ENCODE results near the gene CD109.
"Not testable (repeated sequence)": the region's sequence is repeated elsewhere in the genome, so short reads cannot be mapped to it uniquely, and the experiment has no call there.

CD109 gene

DNA sequence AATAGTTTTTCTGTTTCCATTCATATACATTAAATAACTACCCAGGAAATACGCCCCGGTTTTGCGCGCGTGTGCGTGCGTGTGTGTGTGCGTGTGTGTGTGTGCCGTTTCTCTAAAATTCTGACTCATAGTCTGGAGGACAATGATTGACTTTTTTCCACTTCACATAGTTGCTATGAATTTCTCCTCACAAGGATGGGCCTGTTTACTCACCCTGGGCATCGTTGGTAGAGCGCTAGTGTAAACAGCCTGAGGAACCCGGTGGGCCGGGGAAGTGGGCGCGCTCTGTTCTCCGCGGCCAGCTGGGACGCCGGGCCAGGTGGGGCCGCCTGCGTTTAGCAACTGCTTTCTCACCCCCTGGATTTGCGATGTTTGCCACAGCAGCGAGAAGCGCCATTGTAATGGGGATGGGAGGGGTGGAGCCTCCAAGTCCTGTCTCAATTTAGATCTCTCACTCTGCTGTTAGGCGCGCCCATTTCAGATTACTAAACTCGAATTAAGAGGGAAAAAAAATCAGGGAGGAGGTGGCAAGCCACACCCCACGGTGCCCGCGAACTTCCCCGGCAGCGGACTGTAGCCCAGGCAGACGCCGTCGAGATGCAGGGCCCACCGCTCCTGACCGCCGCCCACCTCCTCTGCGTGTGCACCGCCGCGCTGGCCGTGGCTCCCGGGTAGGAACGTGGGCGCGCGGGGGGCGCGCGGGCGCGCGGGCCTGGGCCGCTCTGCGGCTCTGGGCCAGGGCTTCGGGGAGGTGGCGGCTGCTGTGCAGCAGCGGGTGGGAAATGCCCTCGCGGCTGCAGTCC is at the start of gene CD109:
Gene CD109 (plus strand): TSS at position 585 of the 803 bp plus-strand sequence. CDS start 13 bp downstream, at position 598.
- DNase-seq = no peak

DNA sequence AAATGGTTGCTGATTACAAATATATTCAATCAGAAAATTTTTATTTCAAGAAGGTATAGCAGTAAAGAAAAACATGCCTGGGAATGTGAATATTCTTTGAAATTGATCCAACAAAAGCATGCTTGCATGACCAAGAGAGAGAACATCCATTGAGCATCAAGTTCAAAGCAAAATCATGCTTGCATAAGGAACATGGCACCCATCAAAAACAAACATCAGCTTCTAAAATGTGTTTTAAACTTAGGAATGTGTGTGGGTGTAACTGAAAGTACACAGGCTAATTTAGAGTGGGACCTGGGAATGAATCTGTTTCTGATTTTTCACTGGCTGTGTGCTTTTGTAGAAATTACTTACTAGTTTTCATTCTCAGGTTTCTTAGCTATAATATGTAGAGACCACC is 47.8 kb upstream of the CD109 start:
- no peak for DNase-seq

DNA sequence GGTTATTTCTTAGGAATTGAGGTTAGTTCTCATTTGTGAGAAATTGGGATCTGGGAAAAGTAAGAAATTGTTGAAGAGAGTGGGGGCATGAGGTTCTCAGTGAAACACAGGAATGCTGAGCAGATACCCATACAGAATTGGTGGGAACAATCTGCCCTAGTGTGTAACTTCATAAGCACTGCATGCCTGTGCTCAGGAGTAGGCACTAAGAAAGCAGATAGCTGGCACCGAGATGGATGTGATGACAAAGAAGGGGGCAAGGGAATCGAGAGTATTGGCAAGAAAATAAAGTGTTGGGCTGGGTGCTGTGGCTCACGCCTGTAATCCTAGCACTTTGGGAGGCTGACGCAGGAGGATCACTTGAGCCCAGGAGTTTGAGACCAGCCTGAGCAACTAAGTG is 46.2 kb upstream of the CD109 start:
- DNase-seq = no peak

DNA sequence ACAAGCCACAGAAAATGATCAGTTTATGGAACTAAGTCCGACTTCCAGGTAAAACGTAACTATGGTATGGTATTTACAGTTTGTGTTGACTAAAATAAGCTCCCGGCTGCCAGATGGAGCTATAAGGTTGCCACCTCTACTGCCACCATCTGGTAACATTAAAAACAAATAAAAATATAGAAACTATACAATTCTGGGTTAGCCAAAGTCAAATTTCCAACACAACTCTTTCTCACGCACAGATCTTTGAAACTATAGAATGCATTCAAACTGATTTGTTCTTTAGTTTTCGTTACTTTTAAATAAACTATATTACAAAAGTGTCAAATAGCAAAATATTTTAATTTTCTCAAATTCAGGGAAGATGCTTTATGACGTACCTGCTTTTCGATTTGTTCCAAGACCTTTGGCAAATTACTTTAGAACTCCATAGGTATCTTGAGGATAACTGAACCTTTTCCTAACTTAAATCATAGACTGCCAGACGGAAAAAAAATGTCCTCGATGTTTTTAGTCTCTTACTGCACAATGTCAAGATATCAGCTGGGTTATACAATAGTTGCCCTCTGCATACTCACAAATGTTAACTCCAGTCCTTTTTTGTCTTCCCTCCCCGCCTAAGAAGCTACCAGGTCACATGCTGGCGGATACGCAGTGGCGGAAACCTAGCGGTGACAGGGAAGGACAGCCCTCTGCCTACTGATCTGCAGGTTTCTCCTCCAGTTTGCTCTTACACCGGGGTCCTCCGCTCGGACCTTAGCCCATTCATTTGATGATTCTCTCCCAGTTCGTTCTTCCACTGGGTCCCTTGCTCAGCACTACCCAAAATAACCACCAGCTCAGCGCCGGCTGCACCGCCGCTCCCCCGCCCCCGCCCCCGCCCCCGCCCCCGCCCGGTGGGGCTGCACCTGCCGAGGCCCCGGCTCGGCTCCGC is 43.1 kb upstream of the CD109 start:
- peak; percentile 20 for DNase-seq

DNA sequence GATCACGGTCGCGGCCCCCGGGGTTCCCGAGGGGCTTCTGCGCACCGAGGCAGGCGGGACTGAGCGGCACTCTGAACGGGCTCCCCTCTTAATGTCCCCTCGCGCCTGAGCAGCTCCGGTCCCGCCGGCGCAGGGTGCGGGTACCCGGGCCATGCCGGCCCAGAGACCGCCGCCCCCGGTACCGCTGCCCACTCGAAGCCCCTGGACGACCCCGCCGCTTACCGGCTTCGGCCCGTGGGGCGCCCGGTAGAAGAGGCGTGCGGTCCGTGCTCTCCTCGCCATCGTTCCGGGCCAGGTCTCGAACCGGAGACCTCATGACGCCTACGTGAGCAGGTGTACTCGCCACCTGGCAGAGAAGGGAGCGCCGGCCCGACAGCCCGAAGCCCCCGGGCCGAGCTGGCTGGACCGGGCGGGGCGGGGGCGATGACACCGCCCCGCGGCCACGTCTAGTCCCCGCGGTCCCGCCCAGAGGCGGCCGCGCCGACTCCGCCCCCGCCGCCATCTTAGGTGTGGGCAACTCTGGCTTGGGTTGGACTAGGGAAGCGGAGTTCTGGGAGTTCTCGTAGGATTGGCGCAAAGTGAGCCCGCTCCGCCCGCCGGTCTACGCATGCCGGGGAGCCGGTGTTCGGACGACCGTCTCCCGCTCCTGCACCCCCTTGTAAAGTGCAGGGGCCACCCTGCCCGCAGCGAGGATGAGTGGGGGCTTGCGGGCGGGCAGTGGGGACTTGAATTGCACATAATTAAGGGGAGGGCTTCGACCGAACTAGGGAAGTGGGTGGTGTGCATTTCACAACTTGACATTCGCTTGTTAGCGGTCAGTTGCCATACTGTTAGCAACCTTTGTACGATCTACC is 42.2 kb upstream of the CD109 start, which contains the start of gene SLC17A5:
Gene SLC17A5 (minus strand): TSS at position 422 of the 854 bp plus-strand sequence. CDS start 106 bp downstream, at position 316.
- DNase-seq = peak; percentile 81

DNA sequence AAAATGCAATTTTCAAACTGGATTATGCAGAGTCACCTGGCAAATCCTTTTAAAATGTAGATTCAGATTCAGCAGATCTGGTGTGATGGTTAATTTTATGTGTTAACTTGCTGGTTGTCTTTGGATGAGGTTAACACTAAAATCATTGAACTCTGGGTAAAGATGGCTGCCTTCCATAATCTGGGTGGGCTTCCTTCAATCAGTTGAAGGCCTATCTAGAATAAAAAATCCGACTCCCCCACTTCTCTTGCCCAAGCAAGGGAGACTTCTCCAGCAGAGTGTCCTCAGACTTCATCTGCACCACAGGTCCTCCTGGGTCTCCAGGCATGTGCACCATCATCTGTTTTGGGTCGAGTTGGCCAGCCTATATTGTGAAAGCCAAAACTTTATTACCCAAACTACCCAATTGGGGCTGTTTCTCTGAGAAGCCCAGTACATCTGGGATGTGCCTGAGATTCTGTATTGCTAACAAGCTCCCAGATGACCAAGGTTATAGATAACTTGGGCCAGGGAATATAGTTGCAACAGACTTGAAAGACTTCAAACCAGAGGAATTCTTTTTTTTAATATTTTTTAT is 40.6 kb upstream of the CD109 start:
- DNase-seq = no peak

DNA sequence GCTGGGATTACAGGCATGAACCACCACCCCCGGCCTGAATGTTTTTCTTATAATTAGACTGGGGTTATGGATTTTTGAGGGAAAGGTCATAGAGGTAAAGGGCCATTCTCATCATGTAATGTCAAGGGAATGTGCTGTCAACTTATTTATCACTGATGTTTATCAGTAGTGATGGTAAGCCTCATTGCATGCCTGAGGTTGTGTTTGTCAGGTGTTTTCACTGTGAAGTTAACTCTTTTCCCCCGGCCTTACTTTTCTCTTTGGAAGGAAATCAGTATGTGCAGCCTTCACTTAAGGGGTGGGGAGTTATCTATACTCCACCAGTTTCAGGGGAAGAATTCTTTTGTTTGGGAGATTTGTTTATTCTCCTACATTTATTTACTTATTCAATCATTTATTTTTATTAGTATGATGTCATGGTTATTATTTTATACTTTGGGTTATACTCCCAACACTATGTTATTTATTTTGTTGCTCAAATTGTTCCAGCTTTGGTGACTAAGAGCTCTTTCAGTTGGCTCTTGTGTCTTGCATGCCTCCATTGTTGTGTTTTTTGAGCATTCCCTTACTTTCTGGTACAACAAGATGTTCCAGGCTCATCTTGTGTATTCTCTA is 39.4 kb upstream of the CD109 start:
- no peak for DNase-seq

DNA sequence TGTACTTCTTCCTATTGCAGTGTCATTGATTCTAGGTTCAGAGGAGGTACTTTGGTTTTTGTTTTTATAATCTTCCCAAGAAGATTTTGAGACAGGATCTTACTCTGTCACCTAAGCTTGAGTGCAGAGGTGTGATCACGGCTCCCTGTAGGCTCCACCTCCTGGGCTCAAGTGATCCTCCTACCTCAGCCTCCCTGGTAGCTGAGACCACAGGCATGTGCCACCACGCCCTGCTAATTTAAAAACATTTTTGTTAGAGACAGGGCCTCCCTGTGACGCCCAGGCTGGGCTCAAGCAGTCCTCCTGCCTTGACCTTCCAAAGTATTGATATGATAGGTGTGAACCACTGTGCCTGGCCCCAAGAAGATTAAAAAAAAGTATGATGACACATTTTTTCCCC is 38.8 kb upstream of the CD109 start:
- no peak for DNase-seq

DNA sequence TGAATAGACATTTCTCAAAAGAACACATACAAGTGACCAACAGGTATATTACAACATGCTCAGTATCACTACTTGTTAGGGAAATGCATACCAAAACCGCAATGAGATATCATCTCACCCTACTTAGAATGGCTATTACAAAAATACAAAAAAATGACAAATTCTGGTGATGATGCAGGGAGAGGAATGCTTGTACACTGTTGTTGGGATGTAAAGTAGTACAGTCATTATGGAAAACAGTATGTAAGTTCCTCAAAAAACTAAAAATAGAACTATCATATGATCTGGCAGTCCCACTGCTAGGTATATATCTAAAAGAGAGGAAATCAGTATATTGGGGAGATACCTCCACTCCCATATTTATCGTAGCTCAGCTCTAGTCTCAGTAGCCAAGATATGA is 31.3 kb upstream of the CD109 start:
- no peak for DNase-seq

DNA sequence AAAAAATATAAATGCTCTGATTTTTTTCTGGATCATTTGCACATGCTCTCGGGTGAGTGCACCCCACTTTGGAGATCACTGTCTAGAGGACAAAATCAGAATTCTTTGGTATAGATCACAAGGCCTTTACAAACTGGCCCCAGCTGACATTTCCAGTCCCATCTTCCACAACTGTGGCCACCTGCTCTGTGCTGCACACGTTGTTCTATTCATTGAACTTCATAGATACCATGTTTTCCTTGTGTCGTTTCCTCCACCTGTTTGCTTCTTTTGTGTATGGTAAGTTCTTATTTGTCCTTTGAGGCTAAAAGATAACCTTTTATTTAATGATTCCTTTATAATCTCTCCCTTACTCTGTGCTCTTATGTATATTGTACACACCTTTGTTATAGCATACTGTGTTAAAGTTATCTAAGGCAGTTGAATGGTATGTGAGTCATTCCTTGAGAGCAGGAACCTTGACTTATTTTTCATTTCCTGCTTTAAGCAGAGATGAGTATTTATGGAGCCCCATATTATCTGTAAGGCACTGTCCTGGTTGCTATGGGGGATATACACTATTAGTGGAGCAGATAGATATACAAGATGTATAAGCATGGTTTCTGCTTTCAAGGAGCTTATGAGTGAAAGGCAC is 30.2 kb upstream of the CD109 start:
- DNase-seq = no peak

DNA sequence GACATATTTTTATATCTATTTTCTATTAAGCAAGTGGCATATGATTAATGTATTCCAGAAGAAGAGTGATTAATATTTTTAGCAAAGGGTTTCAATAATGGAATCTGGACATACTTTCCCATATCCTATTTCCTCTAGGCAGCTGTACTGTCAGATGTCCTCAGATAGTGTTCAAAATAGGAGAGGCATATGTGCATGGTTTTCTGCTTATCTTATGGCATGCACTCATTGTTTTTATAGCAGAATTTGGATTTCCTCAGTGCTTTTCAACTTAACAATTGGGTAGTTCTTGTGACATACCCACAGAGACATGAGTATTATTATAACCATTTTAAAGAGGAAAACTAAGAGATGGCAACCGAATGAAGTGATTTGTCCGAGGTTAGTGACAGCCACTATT is 29.6 kb upstream of the CD109 start:
- no peak for DNase-seq

DNA sequence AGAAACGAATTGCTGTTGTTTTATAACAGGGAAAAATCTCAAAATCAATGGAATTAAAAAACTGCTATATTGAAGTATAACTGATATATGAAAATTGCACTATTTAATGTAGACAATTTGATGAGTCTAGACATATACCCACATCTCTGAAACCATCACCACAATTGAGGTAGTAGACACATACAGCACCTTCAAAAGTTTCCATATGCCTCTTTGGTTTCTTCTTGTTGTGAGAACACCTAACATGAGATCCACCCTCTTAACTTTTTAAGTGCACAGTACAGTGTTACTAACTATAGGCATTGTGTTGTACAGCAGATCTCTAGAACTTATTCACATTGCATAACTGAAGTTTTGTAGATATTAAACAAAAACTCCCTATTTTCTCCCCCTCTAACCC is 28.2 kb upstream of the CD109 start:
- no peak for DNase-seq

DNA sequence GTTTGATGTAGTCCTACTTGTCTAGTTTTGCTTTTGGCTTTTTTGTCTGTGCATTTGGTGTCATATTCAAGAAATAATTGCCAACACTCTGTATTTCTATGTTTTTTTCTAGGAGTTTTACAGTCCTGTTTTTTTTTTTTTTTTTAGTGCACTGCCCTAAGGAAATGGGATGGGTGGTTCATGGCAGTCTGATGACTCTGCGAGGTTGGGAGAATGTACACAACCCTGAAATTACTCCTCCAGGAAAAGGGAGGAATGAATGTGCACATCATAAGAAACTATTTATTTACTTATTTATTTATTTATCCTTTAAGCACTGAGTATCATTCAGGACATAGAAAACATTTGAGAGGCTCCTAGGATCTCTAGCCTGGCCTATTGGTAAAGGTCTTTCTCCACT is 27.0 kb upstream of the CD109 start:
- no peak for DNase-seq

DNA sequence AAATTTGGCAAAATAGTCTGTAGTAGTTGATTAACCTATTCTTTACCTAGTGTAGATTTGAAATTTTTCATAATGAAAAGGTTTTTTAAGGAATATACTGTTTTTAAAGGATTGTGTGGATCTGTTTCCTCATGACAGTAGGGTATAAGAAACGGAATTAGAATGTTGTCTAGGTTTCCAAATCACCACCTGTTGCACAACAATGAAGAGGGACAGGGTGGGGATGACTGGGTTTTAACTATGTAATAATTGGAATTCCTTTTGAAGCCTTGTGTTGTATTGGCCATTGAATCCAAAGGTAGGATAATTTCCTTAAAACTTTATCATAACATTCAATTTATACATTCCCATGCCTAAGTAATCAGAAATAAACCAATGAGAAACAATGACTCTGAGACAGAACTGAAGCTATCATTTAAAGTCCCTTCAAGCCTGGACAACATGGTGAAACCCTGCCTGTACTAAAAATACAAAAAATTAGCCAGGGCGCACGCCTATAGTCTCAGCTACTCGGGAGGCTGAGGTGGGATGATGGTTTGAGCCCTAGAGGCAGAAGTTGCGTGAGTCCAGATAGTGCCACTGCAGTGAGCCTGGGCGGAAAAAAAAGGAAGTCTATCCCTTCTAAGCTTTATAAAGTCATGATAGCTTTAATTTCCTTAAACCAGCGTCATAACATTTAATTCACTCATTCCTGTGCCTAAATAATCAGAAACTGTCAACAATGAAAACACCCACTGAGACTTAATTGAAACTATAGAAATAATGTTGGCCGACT is 23.9 kb upstream of the CD109 start:
- no peak for DNase-seq

DNA sequence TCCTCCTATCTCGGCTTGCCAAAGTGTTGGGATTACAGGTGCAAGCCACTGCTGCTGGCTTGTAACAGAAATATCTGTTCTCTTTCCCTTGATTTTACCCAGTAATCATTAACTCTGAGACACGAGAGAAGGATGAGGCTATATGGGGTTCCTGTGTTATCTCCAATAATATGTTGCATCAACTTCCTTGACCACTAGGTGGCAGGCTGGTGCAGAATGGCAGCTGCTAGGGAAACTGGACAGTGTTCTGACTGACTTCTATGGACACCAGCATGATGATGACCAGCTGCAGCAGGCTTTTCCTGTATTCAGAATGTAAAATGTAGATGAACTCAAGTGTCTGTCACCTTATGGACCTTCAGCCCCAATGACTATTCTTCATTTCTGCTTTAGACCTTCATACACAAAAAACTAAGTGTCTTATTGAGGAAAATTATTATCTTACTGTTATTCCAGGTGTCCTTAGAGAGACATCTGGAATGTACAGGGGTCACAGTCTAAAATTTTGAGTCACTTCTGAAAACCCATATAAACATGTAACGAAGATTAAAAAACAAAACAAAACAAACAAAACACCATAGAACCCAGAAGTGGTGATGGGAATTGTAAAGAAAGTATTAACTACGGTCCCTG is 20.4 kb upstream of the CD109 start:
- DNase-seq = no peak

DNA sequence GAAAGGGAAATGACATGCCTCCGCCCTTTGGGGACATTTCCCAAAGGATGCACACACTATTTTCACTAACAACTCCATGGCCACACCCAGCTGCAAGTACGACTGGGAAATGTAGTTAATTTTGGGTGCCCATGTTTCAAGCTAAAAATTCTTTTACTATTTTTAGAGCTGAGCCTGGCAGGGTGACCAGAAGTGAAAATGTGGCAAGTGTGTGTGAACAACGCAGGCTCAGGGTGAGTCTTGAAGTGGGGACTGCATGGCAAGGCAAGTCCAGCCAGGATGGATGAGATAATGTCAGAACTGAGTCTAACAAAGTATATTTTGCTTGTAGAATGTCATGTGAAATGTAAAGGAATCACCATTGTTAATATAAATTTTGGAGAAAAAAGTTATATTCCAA is 17.0 kb upstream of the CD109 start:
- DNase-seq = no peak

DNA sequence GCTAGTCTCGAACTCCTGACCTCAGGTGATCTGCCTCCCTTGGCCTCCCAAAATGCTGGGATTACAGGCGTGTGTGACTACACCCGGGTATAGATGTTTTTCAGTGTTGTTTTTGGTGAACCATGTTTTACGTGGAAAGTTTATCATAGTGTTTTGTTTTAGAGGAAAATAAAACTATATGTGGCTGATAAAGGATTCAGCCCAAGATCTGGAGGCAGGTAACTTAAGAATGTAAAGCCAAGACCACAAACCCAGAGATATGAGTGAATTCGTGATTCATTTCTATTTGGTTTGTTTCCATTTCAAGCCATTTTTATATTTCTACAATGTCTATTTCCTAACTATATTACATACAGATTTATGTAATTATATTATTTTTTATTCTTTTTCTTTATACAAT is 16.2 kb upstream of the CD109 start:
- not testable (repeated sequence) for DNase-seq

DNA sequence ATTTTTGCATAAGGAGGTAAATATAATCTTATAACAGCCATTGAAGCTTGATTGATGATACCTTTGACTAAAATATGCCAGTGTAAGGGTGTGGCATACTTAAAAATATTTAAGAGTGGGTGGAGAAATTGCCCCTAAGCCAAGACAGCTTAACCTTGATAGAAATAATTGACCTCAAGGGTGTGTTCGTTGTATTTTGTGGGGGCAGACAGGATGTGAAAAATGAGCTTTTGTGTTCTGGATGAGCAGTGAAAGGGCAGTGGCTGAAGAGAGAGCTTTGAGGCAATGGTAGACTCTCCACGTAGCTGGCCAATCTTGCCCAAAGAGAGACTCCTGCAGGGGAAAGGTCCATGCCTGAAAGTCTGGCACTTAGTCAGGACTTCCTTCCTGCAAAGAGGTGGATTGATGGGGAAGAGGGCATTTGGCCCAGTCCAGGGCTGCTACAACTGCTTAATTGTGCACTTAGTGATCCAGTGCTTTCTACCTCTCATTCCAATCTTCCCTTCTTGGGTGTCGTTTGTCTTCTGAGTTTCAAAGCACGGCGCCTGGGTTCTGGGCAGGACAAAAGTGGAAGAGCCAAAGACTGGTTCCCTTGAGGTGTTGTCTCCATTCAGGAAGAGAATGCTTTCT is 15.6 kb upstream of the CD109 start:
- no peak for DNase-seq

DNA sequence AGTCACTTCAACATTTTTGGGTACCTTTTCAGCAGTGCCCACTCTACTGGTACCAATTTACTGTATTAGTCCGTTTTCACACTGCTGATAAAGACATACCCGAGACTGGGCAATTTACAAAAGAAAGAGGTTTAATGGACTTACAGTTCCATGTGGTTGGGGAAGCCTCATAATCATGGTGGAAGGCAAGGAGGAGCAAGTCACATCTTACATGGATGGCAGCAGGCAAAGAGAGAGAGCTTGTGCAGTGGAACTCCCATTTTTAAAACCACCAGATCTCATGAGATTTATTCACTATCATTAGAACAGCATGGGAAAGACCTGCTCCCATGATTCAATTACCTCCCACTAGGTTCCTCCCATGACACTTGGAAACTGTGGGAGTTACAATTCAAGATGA is 12.4 kb upstream of the CD109 start:
- not testable (repeated sequence) for DNase-seq

DNA sequence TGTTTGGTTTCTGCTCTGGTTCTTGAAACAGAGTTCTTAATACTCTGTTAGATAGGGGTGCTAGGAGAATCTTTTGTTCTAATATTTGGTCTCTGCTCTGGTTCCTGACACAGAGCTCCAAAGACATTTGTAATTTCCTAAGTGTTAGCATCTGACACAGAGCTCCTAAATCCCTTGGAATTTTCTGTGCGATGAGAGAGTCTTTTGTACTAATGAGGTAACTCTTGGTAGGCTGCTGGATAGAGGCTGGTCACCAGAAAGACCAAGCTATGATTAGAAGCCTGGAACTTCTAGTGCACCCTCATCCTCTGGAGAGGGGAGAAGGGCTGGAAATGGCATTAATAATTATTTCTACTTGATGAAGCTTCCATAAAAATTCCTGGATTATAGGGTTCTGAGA is 7.7 kb upstream of the CD109 start:
- no peak for DNase-seq

Data from NCI-H510A (cell line).